NCI-H1930 (cell line): ENCODE results near the gene CASP9.
"Not testable (repeated sequence)": the region's sequence is repeated elsewhere in the genome, so short reads cannot be mapped to it uniquely, and the experiment has no call there.

Experiments
- DNase-seq, 2 experiments: peaks; one replicate each; lab custom pipeline; 2025; lab: John Stamatoyannopoulos, UW

The CASP9 gene

DNA sequence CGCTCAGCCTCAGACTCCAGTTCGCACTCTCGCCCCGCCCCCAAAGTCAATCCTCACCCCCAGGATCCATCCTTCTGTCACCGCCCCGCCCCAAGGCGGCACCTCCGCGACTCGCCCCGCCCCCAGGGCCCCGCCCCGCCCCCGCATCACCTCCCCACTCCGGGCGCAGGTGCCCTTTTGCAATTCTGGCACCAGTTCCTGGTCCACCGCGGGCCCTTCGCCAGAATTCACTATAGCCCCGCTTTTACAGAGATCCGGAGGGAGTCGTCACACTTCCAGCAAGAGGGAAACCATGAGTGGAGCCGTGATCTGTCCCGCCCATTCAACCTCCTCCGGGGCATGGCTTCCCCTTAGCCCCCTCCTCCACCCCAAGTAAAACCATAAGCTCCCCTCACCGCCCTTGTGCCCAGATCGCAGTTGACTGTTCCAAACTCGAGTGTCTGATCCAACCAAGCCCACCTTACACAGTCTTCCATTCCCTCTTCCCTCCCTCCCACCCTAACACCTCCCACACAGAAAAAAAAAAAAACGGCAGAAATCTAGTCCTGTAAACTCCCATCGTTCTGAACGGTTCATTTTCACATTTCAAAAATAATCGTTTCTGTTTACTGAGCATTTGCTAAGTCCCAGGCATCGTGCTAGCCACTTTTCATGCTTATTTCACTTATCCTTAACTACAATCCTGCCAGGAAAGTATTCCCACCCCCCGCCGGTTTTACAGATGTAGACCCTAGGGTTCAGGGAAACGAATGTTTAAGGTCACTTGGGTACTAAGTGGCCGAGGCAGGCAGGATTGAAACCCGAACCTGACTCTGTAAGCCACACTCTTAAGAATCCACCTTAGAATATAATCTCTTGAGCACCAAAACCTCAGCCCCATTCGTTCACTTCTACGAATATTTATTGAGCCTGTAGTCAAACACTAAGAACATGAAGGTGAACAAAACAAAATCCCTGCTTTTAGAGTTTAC lies 1.3 kb upstream of the CASP9 start:
- peak in 1 of 2 experiments; percentile 21 for DNase-seq

DNA sequence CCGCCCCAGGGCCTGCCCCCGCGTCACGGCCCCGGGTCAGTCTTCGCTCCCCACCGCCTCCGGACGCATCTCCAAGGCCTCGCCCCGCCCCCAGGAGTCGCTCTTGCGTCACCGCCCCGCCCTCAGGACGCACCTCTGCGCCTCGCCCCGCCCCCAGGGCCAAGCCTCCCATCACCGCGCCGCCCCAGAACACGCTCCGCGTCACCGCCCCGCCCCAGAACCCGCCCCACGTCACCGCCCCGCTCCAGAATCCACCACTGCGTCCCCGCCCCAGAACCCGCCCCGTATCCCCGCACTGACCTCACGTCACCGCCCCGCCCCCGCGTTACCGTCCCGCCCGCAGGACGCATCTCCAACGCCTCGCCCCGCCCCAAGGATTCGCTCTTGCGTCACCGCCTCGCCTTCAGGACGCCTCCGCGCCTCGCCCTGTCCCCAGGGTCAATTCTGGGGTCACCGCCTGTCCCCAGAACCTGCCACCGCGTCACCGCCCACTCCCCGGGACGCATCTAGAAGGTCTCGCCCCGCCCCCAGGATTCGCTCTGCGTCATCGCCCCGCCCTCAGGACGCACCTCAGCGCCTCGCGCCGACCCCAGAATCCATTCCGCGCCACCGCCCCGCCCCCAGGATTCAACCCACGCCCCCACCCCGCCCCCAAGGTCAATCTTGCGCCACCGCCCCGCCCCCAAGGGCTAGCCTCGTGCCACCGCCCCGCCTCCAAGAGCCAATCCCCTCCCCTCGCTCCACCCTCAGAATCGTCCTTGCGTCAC lies 451 bp upstream of the CASP9 start:
- DNase-seq, result peak; percentile 99 to 100

DNA sequence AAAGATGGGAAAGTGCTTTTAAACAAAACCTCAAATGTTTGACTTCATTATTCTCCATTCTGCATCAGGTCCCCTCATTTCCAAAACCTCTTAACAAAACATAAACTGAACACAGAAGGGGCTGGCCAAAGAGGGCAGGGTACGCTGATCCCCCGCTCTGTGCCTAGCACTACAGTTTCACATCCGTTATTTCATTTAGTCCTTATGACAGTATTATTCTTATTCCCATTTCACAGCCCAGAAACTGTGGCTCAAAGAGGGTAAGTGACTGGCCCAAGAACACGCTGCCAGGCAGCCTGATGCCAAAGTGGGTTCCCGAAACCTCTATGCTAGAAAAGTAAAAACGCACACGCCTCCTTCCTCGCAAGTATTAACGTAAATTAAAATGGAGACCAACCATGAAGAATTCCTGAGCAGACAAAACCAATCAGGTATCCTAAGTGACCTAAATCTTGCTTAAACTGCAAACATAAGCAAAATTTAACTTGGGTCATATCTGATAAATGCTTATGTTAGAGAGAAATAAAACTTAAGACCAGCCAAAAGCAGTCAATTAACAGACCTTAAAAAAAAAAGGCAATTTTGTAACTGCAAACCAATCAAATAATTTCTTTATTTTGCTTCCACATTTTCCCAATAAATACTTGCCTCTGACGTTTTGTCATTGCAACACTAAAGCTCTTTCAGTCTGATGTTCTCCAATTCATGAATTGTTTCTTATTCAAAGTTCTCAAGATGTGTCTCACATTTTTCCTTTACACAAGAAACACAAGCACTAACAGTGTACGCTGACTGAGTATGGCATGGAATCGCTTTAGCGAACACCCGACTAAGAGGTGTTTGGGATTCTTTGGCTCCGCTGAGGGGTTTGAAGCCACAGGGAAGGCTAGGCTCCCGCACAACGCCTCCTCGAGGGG lies 653 bp downstream of the CASP9 start:
- DNase-seq, result peak; percentile 51 to 64

DNA sequence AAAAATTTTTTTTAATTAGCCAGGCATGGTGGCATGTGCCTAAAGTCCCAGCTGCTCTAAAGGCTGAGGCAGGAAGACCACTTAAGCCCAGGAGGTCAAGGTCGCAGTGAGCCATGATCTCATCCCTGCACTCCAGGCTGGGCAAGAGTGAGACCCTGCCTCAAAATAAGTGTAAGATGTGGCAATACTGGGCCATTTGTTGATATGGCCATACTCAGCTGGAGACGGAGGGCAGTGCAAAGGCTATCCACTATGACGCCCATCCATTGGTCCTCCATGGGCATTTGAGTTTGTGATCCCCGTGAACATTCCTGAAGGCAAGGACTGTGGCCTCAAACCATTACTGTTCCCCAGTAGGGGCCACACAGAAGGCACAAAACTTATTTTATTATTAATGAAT lies 1.5 kb downstream of the CASP9 start:
- no peak for DNase-seq

DNA sequence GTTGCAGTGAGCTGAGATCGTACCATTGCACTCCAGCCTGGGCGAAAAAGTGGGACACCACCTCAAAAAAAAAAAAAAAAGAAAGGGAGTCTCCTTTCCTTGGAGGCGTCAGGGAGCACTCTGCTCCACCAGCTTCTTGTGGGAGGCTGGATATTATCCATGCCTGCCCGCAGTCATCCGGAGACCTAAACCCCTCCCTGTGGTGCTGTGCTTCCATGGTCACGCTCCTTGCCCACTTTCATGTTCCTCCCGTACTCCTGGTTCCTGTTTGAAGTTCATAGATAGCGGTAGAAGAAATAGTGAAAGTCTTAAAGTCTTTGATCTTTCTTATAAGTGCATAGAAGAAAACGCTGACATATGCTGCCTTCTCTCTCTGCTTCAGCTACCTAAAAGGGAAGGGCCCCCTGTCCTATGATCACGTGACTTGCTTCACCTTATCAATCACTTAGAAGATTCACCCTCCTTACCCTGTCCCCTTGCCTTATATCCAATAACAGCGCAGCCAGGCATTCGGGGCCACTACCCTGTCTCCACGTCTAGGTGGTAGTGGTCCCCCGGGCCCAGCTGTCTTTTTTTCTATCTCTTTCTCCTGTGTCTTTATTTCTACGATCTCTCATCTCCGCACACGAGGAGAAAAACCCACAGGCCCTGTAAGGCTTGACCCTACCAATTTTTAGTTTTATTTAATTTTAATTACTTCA lies 2.7 kb downstream of the CASP9 start:
- DNase-seq, result not testable (repeated sequence)

DNA sequence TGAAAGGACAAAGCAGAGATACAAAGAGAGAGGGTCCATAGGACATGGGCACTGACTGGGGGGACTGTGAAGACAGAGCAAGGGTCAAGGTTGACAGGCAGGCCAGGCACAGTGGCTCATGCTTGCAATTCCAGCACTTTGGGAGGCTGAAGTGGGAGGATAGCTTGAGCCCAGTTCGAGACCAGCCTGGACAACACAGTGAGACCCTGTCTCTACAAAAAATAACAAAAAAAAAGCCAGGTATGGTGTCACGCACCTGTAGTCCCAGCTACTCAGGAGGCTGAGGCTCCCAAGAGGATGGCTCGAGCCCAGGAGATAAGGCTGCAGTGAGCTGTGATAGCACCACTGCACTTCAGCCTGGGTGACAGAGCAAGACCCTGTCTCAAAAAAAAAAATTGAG lies 4.4 kb downstream of the CASP9 start:
- no peak for DNase-seq

DNA sequence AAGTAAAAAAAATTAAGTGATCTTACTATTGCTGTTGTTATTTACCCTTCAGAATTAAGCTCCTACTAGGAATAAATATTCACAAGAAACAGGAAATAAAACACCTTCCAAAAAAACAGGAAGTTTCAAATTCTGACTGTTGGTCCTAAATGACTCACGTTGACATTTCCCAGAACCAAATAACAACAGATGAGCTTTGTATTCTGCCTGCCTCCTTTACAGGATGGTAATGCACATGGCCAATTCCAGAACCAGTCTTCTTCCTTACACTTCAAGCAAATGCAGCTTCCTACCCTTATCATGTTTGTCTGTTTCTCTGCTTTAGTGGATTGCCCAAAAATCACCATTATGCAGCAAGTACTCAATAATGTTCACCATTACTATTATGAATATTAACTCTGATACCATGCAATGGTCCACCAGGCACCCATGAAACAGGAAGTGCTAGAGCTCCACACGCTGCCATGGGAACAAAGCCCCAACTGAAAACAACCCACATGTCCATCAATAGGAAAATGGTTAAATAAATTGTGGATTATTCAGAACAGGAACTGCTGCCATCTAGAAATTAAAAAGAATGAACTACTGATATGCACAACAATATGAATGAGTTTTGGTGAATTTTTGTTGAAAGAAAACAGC lies 8.9 kb downstream of the CASP9 start:
- DNase-seq, result no peak

DNA sequence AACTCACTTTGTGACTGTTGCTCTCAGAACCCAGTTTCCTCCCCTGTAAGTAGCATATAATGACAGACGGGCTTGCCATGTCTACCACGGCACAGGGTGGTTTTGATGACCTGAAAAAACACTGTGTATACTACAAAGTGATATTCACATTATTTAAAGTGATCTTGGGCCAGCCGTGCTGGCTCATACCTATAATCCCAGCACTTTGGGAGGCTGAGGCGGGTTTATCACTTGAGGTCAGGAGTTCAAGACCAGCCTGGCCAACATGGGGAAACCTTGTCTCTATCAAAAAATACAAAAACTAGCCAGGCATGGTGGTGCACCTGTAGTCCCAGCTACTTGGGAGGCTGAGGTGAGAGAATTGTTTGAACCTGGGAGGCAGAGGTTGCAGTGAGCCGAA lies 9.5 kb downstream of the CASP9 start:
- not testable (repeated sequence) for DNase-seq

DNA sequence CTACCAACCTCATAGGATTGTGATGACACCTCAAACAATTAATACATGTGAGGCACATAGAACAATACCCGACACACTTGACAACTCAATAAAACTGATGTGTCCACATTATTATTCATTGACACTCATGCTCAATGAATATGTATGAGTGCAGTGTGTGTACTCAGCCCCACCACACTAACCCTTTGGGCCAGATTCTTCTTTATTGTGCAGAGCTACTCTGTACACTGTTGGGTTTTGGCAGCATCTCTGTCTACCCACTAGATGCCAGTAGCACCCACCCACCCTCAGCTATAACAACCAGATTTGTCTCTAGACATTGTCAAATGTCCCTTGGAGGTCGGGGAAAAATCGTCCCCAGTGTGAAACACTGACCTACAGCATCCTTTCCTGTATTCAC lies 10.1 kb downstream of the CASP9 start:
- no peak for DNase-seq

DNA sequence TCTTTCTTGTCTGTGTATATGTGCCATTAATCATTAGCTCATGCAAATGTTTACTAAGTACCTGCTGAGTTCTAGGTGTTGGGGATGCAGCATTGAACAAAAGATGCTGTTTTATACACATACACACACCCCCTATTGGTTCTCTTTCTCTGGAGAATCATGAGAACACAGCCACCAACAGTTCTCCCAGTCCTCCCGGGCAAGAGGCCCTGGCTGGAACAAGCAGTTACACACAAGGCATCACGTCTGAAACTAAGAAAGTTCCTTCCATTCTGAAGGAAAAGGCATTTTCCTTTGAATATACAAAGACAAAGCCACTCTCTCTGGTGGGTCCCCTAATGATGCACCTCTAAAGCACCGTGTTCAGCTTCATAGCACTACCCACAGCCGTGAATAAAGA lies 10.8 kb downstream of the CASP9 start:
- no peak for DNase-seq

DNA sequence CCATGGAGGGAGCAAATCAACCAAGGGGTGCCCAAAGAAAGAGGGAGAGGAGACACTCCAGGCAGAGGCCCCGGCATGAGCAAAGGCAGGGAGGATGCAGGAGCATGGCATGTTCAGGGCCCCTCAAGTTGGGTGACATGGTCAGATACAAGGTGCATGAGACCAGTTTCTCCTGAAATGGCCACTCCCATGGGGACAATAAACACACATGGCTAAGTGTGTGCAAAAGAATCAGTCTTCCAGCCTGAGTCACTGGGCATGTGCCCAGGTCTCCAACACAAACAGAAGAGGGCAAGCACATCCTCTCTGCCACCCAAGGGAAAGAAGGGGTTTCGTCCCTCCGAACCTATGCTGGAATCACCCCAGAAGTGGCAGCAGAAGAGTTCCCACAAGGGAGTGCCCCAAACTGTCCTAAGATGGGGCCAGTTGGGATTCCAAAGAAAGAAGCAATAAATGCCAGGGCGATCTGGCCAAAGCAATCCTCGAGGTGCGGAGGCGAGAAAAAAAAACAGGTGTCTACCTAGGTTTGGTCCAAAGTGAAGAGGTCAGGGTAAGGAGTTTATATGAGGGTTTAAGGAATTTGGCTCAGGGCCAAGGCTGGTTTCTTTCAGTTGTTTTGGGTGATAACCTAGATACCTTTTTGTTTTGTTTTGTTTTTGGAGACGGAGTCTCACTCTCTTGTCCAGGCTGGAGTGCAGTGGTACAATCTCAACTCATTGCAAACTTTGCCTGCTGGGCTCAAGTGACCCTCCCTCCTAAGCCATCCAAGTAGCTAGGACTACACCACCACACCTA lies 13.2 kb downstream of the CASP9 start:
- no peak for DNase-seq

DNA sequence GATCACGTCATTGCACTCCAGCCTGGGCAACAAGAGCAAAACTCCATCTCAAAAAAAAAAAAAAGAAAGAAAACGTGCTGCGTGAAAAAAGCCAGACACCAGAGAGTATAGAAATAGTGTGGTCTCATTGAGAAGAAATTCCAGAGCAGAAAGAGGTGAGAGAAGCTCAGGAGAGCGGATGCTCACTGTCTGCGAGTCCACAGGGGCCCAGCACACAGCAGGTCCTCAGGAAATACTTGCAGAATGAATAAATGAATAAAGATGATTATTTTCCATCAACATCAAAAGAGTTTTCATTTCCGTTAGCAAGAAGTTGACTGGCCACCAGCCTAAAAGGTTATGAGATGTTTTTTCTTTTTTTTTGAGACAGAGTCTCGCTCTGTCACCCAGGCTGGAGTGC lies 14.4 kb downstream of the CASP9 start:
- DNase-seq, result no peak

DNA sequence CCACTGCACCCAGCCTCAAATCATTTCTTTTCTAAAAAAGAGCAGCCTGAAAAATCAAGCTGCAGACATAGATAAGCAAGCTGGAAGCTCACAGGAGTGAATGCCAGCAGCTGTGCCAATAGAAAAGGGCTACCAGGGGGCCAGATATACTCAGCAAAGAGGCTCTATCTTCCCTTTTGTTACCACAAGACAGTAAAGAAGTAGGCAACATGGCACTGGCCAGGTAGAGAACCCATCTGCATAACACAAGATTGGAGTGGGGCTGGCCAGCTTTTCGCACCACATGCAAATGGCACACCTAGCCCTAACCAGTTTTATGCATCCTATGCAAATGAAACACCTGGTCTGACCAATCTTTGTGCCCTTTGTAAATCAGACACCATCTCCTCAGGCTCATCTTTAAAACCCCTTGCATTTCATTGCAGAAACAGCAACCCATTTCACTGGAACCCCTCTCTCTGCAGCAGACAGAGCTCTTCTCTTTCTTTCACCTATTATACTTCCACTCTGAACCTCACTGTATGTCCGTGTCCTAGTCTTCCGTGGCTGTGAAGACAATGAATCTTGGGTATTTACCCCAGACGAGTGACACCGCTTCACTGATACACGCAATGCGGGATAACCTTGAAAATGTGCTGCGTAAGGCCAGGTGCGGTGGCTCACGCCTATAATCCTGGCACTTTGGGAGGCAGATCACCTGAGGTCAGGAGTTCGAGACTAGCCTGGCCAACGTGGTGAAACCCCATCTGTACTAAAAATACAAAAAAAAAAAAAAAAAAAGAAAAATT lies 15.1 kb downstream of the CASP9 start:
- DNase-seq, result no peak

DNA sequence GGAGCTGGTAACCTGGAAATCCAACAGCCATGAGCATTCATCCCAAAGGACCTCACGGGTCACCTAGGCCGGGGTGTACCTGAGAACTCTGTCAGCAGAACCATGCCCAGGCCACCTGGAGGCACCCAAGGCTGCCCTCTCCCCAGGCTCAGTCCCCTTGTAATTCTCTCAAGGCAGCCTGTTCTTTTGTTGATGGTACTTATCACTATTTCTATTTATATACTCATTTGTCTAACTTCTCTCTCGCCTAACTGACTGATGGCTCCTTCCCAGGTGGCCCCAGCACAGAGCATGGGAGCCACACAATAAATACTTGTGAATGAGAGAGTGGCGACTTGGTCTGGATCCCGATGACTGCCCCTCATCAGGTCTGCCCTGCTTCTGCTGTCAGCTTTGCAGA lies 16.7 kb downstream of the CASP9 start:
- DNase-seq, result no peak

DNA sequence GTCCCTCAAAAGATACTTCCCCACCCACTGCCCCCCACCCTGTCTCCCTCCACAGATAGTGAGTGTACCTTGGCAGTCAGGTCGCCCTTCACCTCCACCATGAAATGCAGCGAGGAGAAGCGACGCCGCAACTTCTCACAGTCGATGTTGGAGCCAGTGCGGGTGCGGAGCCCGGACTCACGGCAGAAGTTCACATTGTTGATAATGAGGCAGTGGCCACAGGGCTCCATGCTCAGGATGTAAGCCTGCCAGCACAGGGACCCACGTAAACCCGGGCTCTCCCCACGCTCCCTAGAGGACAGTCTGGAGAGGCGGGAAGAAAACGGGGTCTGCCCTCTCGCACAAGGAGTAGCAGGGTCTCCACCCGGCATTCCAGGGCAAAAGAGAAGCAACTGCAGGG lies 17.2 kb downstream of the CASP9 start:
- DNase-seq, result no peak

DNA sequence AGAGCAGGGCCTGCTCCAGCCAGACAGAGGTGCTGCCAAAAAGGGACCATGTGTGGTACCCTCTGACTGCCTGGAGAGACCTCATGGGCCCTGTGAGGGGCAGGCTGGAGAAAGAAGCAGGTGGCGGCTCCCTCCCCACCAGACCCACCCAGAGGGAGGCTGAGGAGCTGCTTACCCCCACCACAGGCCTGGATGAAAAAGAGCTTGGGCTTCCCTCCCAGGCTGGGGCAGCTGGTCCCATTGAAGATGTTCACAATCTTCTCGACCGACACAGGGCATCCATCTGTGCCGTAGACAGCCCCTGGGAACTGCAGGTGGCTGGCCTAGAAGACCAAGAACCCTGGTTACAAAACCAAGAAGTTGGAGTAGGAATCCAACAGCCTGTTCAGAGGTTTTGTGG lies 19.6 kb downstream of the CASP9 start:
- no peak for DNase-seq

DNA sequence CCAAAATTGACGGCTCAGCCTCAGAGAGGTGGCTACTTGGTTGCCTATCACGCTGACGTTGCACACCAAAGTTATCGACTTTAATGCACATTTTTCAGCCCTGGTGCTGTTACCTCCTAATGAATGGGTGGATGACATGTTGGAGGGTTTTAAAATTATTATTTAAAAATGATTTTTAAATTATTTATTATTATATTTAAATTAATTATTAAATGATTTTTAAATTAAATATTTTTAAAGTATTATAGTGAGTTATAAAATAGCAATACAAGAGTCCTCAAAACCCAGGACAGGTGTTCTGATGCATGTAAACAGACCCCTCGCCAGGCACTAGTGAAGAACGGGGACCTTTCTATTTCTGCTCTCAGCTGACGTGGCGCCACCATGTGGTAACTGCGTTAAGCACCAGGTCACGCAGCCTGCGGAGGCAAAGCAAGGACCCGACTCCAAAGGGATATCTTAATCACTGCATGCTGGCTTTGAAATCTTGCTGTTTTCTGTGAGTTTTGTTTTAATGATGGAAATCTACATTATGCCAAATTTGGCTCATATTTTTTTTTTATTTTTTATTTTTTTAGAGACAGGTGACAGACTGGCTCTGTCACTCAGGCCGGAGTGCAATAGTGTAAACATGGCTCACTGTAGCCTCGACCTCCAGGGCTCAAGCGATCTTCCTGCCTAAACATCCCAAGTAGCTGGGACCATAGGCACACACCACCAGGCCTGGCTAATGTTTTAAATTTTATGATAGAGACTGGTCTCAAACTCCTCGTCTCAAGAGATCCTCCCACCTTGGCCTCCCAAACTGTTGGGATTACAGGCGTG lies 22.6 kb downstream of the CASP9 start:
- DNase-seq, result peak; percentile 16 to 45
